ENCODE measurements around the gene OXT. TPM values are rescaled to one million over a fixed set of nuclear protein-coding genes. Genes with fewer than 3 reads are reported as not detected.

The OXT gene
- total RNA-seq, 1 donor from 2014 or later, result not detected

DNA sequence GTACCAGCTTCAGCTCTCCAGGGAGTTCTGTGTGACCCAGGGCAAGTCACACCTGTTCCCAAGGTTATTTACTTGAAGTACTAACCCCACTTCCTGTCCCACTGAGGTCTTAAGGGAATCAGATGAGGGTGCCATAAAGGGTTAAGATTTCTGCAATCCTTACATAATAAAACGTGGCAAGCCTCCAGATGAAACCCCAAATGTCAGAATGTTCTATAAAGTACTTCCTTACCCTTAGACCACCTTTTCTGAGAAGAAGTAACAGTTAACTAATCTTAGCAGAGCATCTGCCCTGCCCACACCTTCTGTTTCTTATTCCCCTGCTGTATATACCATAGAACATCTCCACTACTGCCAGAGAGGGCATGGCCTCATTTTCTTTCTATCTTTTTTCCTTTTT lies 19.1 kb downstream of the OXT start:
- no peak overlapping the region for H3K4me3 Mint-ChIP-seq (ENCODE audit: unreplicated experiment)
- DNase-seq (ENCODE audit: low spot score), result no peak
- H3K4me1 Mint-ChIP-seq (ENCODE audit: low read depth), result peaks cover 3% of the 10 kb centered on the region
- no peaks in the 10 kb centered on the region for H3K9me3 Mint-ChIP-seq (ENCODE audit: low read depth)
- TF ChIP-seq, protein P1, sequence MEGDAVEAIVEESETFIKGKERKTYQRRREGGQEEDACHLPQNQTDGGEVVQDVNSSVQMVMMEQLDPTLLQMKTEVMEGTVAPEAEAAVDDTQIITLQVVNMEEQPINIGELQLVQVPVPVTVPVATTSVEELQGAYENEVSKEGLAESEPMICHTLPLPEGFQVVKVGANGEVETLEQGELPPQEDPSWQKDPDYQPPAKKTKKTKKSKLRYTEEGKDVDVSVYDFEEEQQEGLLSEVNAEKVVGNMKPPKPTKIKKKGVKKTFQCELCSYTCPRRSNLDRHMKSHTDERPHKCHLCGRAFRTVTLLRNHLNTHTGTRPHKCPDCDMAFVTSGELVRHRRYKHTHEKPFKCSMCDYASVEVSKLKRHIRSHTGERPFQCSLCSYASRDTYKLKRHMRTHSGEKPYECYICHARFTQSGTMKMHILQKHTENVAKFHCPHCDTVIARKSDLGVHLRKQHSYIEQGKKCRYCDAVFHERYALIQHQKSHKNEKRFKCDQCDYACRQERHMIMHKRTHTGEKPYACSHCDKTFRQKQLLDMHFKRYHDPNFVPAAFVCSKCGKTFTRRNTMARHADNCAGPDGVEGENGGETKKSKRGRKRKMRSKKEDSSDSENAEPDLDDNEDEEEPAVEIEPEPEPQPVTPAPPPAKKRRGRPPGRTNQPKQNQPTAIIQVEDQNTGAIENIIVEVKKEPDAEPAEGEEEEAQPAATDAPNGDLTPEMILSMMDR (IDR thresholded peaks at IDR 0.05), result no peak
- no peaks in the 10 kb centered on the region for H3K36me3 Mint-ChIP-seq (ENCODE audit: low read depth)
- H3K27me3 Mint-ChIP-seq (ENCODE audit: low read depth), result peaks cover 22% of the 10 kb centered on the region
- H3K27ac Mint-ChIP-seq (ENCODE audit: unreplicated experiment), result no peak overlapping the region

DNA sequence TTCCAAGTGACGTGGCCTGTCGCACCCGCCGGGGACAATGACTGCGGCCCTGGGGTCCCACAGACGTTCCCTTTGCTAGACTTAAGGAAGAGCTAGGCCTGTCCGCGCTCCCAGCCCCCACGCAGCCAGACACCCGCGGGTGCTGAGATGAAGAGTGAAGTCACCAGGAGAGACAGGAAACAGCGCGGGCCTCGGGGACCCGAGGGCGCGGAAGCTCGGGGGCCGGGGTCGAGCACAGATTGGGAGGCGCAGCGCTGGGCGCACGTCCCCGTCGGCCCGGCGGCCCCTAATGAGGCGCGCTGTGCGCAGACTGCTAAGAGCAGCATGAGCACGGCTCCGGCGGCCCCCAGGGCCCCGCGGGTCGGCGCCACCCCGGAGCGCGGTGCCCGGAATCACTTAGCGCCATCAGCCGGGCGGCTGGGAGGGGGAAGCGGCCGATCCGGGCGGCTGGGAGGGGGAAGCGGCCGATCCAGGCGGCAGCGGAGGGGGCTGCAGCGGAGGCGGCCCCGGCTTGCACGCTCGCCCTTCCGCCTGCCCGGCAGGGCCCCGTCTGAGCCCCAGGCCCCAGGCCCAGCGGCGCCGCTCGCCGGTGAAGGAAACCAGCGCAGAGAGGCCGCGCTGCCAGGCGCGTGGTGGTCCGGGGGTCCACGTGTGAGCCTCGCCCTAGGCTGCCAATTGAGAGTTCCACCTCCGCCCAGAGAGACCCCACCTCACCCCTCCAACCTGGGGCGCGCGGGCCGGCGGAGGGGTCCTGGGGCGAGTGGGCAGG lies 21.4 kb downstream of the OXT start:
- peak overlapping the region; percentile 22 for H3K27ac Mint-ChIP-seq (ENCODE audit: unreplicated experiment)
- no peaks in the 10 kb centered on the region for H3K36me3 Mint-ChIP-seq (ENCODE audit: low read depth)
- H3K4me1 Mint-ChIP-seq (ENCODE audit: low read depth), result peaks cover 3% of the 10 kb centered on the region
- peaks cover 22% of the 10 kb centered on the region for H3K27me3 Mint-ChIP-seq (ENCODE audit: low read depth)
- no peak for DNase-seq (ENCODE audit: low spot score)
- peak overlapping the region; percentile 73 for H3K4me3 Mint-ChIP-seq (ENCODE audit: unreplicated experiment)
- no peaks in the 10 kb centered on the region for H3K9me3 Mint-ChIP-seq (ENCODE audit: low read depth)
- TF ChIP-seq, protein P1 (IDR thresholded peaks at IDR 0.05), result no peak

DNA sequence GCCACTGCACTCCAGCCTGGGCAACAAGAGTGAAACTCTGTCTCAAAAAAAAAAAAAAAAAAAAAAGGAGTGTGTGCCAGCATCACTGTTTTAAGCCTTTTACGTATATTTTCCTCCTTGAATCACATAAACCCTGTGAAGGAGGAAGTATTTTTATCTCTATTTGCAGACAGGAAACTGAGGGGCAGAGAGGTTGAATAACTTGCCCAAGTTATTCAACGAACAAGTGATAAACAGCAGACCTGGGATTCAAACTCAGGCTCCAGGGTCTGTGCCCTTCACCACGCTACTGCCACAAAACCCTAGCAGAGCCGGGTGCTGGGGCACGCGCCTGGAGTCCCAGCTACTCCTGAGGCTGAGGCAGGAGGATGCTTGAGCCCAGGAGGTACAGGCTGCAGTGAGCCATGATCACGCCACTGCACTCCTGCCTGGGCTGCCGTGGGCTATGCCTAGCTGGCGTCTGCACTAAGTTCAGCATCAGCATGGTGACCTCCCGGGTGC lies 22.5 kb downstream of the OXT start:
- Mint-ChIP-seq H3K4me1 (ENCODE audit: low read depth) (peaks cover 3% of the 10 kb centered on the region), H3K9me3 (ENCODE audit: low read depth) (no peaks in the 10 kb centered on the region), H3K36me3 (ENCODE audit: low read depth) (no peaks in the 10 kb centered on the region), H3K27ac (ENCODE audit: unreplicated experiment) (no peak overlapping the region), H3K4me3 (ENCODE audit: unreplicated experiment) (no peak overlapping the region), H3K27me3 (ENCODE audit: low read depth) (peaks cover 19% of the 10 kb centered on the region)
- DNase-seq (ENCODE audit: low spot score), result no peak
- TF ChIP-seq, protein P1 (IDR thresholded peaks at IDR 0.05), result no peak

DNA sequence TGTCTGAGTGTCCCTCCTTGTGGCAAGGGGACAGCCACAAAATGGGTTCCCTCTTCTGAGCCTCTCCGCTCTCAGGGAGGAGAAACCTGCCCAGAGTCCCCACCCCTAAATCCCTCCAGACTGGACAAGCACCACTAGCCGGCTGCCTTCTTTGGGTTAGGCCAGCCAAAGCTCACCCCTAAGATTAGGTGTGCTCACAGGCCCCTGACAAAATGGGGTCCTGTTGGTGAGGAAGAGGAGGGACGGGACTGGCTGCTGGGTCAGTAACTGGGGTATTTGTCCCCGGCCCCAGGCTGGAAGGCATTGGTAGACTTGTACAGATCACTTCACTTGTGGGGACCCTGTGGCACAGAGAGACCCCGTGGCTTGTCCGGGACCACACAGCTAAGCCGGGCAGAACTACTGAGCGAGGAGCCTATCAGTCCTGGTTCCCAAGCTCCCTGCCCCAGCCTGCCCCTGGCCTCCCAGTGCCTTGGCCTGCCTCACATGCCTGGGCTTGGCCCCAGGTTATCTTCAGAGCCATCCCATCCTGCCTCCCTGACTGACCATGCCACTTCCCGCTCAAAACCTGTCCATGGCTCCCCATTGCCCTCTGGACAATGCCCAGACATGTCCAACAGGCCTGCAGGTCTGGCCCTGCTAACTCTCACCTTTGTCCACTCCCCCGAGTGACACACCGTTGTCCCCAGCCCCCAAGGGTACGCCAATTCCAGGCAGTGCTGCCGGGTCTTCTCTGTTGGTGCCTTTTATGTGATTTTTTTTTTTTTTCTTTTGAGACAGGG lies 23.6 kb downstream of the OXT start:
- Mint-ChIP-seq H3K27ac (ENCODE audit: unreplicated experiment) (no peak overlapping the region), H3K36me3 (ENCODE audit: low read depth) (no peaks in the 10 kb centered on the region)

DNA sequence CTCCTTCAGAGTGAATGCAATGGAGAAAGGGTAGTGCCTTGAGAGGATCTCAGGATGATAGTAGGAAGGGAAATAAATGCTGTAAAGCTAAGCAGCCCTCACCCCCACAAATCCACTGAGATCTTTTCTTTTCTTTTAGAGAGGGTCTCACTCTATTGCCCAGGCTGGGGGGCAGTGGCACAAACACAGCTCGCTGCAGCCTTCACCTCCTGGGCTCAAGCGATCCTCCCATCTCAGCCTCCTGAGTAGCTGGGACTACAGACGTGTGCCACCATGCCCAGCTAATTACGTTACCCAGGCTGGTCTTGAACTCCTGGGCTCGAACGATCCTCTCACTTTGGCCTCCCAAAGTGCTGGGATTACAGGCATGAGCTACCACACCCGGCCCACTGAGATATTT lies 29.1 kb downstream of the OXT start:
- no peak overlapping the region for H3K27ac Mint-ChIP-seq (ENCODE audit: unreplicated experiment)
- no peaks in the 10 kb centered on the region for H3K9me3 Mint-ChIP-seq (ENCODE audit: low read depth)
- H3K4me3 Mint-ChIP-seq (ENCODE audit: unreplicated experiment), result no peak overlapping the region
- no peaks in the 10 kb centered on the region for H3K27me3 Mint-ChIP-seq (ENCODE audit: low read depth)
- no peaks in the 10 kb centered on the region for H3K36me3 Mint-ChIP-seq (ENCODE audit: low read depth)
- DNase-seq (ENCODE audit: low spot score), result no peak
- TF ChIP-seq, protein P1 (IDR thresholded peaks at IDR 0.05), result no peak
- H3K4me1 Mint-ChIP-seq (ENCODE audit: low read depth), result no peaks in the 10 kb centered on the region

More for the DNA sequence above, 23.6 kb downstream of the OXT start:
- Mint-ChIP-seq H3K4me3 (ENCODE audit: unreplicated experiment) (no peak overlapping the region), H3K4me1 (ENCODE audit: low read depth) (peaks cover 3% of the 10 kb centered on the region), H3K9me3 (ENCODE audit: low read depth) (no peaks in the 10 kb centered on the region), H3K27me3 (ENCODE audit: low read depth) (peaks cover 13% of the 10 kb centered on the region)
- TF ChIP-seq, protein P1 (IDR thresholded peaks at IDR 0.05), result no peak
- DNase-seq (ENCODE audit: low spot score), result no peak
